Inferior parietal cortex (tissue), 1 donor: ENCODE data around the gene RGS6.

Source experiments
- DNase-seq: peaks from one replicate; pipeline ENCODE4 v3.0.0-alpha.2; 2016; ENCODE audit errors: extremely low spot score

RGS6 gene

DNA sequence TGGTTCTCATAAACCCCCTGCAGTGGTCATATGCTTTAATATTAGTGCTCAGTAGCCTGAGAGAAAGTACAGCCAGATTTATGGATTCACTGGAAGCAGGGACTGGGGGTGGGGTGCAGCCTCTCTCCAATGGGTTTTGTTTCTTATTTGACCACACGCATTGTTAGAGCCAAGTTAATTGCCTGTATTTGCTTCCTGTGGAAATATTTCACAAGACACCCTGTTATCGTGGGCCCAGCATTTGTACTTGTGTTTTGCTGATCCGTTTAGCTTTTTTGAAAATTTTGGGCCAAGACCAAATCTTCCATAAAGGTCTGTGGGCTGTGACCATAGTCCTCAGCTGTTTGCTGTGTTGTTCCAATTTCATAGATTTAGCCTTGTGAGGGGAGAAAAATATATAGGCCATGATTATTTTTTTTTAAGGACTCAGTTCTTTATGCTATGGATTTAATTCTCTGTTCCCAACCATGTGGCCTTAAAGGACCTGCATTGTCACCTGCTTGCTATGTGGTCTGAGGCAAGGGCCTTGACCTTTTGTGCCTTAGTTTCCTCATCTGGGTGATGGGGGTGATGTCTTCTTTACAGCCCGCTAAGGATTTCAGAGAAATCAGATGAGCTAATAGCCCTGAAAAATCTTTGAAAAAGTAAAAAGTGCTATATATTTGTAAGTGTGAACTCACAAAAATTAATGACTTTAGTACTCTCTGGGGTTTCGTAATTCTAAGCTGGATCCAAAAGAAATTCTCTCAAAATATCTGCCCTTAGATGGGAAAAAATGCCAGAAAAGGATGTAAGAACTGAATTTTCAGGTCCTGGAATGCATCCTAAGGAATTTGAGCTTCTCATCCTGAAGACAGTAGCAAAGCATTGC, 591.4 kb downstream of the RGS6 start:
- DNase-seq, result no peak

DNA sequence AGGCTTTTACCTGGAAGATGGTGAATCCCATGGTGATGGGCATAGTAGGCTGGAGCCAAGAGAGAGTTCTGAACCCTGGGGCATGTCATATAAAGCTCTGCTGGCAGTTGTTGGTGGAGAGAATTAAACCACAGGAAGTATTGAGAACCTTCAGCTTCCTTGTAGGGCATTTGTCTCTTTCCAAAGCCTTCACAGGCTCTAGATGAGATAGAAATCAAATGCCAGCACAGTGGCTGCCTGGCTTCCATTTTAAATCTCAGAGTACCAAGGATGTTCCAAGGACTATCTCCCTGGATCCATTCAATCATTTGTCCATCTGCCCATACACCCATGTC, 592.0 kb downstream of the RGS6 start:
- no peak for DNase-seq

DNA sequence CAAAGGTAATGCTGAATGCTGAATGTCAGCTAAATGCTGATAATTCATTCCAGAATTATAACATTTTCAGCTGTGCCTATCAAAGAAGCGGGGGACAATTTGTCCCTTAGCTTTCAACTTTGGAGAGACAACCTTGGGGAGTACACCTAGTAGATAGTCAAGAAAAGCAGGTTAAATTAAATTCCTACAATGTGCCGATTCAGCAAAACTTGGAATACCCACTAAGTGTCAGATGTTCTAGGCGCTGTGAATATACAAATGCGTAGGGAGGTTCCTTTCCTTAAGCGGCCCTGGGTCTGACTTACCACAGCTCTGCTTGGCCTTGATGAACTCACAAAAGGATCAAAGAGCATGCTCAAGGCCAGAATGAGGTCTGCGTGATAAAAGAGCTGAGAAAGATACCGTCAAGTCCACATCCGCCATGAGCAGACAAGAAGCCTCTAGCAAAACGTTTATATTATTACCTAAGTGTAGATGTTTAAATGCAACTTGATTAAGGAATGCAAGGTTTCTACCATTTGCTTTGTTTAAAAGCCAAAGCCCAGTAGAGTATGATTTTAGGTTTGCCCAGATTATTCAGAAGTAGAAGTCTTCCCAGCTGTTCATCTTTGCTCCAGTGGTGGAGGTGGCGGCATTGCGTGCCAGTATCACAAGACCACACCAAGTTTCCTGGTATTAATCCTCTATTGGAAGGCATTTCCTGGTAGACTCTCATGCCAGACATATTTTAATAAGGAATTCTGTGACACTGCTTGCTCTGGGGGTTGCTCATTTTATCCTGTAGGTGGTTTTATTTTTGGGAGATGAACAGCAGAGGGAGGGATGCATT, 593.1 kb downstream of the RGS6 start:
- no peak for DNase-seq

DNA sequence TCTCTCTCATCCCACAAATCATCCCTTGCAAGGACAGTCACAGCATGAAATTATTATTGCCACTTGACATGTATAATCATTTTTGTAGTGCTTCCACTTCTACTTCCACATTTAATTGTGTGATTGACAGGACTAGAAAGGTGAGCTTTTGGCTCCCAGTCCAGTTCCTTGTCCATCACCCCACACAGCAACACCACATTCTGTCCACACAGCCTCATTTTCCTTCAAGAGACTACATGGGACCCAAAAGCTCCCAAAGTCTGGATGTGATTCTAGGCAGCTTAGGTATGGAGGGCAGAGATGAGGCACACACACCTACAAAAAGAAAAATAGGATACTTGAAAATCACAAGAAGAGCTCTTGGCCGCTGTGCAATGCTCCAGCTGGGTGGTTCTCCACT, 595.4 kb downstream of the RGS6 start:
- DNase-seq, result no peak

DNA sequence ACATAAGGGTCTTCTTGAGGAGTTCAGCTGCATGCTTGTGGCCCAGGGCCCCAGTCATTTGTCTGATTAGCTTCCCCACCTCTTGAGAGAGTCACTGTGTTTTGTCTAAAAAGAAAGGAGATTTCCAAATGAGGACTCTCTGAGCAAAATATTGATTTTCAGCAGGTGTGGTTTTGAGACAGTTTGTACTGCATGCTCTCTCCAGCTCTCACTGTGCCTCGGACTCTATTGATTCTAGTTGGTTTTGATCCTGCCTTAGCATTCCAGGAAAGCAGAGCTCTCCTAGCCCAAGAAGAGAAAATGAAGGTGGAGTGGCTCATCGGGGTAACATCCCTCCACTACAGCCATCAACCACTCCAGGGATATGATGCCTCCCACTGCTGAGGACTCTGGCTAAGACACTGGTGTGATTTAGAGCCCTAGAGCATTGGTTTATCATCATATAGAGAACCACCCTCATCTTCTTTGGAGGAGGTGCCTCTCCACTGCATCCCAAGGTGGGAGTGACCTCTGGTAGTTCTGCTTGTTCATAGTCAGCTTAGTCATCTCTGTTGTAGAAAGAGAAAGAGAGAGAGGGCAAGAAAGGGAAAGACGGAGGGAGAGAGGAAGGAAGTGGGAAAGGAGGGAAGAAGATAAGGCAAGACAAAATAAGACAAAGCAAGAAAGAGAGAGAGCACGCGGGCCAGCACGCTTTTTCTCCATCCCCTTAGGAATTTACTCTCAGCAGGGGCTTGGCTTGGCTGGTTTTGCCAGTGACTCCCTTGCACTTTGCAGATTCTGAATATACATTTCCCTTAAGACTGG, 596.0 kb downstream of the RGS6 start:
- DNase-seq, result no peak

DNA sequence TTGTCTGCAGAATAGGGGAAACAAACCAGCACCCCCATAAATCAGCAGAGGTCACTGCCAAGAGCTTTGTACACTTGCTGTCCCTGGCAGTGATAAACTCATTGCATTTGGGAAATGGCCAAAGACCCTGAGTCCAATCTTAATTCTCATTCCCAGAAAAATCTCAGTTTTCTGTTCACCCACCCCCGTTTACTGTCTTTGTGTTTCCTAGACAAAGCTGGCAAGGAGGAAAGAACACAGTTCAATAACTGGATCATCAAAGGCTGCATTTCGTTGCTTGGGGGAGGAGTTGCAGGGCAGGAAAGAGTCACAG, 596.6 kb downstream of the RGS6 start:
- DNase-seq, result no peak

DNA sequence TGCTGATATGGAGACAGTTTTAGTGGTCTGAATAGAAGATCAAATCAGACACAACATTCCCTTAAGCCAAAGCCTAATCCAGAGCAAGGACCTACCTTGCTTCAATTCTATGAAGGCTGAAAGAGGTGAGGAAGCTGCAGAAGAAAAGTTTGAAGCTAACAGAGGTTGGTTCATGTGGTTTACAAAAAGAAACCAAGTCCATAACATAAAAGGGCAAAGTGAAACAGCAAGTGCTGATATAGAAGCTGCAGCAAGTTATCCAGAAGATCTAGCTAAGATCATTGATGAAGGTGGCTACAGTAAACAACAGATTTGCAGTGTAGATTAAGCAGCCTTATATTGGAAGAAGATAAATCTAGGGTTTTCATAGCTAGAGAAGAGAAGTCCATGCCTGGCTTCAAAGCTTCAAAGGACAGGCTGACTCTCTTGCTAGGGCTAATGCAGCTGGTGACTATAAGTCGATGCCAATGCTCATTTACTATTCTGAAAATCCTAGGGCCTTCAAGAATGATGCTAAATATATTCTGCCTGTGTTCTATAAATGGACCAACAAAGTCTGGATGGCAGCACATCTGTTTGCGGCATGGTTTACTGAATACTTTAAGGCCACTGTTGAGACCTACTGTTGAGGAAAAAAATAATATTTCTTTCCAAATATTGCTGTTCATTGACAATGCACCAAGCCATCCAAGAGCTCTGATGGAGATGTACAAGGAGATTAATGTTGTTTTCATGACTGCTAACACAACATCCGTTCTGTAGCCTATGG, 600.6 kb downstream of the RGS6 start:
- DNase-seq, result no peak

DNA sequence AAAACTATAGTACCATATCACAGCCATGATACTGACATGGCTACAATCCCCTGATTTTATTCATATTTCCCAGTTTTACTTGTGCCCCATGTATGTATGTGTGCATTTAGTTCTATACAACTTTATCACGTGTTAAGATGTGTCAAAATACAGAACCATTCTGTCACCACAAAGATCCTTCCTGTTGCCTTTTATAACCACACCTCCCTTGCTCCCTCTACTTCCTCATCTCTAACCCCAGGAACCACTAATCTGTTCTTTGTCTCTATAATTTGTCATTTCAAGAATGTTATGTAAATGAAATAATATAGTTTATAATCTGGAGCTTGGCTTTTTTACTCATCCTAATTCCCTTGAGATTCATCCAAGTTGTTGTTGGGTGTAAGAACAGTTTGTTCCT, 603.3 kb downstream of the RGS6 start:
- no peak for DNase-seq

DNA sequence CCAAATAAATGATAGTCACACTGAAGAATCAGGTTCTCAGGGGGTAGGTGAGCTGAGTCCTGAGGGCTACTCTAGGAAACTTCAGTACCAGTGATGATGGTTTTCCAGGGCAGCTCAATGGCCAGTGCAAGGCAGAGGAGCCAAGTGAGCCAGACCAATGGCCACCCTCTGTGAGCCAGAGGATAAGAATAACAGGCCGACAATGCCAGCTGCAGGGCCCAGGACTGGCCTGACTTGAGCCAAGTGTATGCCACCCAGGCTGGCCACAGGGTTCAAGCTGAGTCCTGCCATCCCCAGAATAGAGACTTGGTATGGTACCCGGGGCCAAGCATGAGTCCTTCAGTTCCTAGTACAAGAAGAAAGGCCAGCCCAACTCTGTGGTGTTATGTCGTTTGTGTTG, 606.2 kb downstream of the RGS6 start:
- no peak for DNase-seq

DNA sequence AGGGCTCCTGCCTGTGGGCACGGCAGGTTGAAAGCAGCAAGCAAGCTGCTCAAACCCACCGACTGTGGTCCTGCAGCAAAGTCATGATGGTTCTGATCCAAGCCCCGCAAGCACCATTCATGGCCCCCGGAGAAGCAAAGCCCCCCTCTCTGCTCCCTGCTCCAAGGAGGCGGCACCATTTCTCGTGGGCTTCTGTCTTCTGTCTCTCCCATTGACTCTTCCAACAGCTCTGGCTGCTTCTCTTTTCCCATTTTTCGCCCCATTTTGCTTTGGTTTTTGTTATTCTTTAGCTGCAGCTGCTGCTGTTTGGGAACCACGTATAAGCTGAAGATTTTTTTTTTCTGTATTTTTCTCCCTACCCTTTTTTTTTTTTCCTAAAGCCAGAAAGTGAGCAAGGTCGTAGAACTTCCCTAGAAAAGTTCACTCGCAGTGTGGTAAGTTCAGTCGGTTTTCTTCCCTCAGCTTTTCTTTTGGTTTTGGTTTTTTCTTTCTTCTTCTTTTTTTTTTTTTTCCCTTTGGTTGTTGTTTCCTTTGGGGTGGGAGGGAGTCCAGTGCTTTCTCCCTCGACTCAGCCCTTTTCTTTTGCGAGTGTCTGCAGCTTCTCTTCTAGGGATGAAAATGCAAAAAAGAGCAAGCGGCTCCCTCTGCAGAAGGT, 607.6 kb downstream of the RGS6 start:
- DNase-seq, result no peak

DNA sequence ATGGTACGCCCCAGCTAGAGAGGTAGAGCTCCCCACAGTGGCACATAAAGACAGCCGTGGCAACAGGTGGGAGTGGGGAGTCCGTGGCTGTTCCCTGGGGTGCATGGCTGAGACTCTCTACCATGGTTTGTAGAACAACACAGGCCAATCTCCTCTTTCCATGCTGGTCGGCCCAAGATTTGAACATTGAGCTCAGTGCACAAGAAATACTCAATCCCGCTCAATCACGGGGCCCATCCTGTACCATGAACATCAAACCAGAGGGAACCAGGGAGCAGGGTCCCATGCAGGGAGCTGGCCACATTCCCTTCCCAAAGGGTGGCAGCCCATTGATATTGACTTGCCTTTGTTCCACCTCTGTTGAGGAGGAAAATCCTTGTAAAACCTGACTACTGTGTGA, 608.6 kb downstream of the RGS6 start:
- DNase-seq, result no peak

DNA sequence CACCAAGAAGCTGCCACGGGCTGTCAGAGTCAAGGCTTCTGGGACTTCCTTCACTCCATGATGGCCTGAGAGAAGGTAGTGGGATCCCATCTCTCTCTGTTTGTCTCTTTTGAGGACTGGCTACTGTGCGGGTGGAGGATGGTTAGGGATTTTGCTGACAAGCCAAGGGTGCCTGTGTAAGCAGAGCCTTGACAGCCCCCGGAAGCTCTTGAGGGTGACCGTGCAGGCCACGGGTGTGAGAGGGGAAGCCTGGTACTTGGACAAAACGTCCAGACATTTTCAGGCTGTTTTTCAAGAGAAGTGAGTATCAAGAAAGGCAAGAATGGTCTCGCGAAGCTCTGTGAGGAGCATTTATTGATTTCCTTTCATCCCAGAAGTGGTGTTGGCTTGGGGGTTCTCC, 609.3 kb downstream of the RGS6 start:
- DNase-seq, result no peak

DNA sequence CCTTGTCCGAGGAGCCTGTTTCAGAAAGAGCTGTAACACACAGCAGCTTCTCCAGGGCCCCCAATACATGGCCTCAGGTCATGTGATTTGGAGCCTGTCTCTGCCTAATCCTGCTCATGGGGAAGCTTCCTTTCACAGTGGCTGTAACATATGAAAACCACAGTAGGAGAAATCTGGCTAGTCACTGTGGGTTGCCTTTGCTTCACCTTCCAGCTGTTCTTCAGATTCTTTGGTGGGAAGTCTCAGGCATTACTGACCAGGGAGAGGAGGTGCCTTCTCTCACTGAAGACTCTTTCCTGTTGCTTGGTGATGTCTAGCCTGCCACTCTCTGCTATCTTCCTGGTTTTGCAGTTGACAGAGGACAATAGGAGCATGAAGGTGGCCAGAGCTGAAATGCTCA, 611.1 kb downstream of the RGS6 start:
- DNase-seq, result no peak

DNA sequence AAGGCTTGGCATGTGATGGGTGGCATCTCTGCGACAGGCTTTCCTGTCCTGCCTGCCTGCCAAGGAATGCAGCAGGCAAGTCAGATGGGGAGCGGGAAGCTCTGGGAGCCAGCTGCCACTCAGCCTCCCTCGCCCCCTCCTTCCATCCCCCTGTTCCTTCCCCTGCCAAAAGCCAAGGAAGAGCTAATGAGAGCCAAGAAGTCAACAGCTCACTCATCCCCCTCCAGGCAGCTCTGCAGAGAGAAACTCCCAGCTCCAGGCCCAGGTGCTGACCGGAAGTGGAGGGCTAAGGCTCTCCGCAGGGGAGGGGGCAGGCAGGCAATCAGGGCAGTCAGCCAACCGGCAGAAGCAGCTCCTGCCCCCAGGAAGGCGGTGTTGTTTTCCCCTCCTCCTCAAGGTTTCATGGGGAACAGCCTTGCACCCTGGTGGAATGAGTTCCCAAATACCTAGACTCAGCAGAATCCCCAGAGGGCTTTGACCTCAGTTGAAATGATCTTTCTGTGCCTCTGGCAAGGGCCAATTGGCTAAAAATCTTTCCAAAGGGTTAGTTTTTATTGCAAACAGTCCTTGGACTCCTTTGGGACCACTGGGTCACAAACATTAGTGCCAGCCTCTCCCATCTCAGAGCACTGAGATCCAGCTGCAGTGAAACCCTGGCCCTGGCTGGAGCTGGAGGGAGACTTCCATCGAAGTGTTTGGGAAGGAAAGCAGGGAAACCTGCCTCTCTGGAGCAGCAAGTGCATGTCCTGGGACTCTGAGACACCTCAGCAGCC, 612.6 kb downstream of the RGS6 start:
- DNase-seq, result no peak

DNA sequence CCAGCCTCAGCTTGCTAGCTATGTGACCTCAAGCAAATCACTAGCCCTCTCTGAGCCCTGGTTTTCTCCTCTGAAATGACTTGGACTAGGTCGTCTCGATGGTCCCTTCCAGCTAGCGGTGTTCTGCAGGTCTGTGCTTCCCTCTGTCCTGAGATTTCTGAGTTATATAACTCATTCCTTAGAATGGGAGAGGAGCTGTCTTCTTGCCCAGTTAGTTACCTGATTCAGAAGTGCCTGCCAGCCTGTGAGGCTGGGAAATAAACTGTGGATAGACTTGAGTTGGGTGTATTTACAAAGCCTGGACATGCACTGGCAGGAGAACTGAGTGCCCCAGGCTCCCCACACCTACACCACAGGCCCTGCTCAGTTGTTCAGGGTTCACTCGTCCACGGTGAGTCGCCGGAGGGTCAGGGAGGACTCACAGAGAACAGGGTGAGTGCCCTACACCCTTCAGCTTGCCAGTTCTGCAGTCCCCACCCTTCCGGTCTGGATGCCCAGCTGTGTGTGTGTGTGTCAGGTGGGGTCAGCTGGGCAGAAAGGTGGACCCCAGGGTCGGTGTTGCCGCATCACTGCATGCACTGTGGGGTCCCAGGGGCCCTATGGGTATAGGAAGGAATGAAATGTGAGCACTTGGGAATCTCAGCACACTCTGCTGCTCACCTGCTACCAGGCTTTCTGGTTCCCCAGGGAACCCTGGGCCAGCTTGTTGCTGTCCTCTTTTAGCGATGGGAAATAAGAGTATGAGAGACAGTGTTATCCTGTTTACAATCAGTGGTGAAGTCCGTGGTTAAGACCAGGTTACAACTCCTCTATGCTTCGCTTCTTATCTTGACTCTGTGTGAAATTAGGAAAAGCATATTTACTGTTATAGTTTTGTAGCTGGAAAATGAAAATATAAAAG, 613.4 kb downstream of the RGS6 start:
- DNase-seq, result no peak

DNA sequence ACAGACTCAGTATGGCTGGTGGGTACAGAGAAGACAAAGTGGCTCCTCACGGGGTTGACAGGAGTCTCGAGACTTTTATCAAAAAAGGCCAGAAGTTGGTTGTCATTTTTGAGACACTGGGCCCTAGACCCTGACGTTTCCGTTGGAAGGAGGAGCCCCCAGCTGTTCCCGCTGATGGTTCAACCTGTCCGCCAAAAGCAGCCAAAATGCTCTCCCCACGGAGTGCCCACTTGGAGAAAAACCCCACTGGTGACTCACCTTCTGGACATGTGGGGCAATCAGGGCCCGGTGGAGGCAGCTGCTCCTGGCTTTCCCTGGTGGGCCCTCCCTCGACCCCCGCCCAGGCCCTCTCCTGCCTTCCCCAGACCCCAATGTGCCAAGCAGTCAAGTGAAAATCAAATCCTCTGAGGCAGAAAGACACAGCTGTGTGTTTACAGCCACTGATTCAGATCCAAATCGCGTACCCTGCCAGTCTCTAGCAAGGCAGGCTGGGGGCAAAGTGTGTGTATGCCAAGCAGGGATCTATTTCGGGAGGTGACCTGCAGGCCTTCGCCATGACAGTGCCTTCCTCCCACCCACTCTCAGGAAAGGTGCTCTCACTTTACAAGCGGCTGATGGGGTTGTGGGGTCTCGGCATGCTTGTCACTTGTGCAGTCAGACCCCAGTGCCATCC, 614.3 kb downstream of the RGS6 start:
- DNase-seq, result no peak

DNA sequence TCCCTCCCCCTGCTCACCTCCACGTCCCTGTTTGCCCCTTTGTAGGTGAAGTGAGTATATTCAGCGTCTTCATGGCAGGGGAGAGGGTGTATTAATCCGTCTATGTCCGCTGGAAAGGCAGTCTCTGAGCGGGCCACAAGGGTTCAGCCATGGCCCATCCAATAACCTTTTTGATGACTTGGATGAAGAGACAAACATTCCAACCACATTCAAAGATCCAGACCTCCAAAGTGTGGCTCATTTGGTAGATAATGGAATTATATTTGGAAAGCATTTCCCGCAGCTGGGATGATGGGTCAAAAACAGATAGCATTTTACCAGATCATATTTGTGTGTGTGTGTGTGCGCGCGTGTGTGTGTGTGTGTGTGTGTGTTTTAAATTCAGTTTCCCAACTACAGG, 615.8 kb downstream of the RGS6 start:
- no peak for DNase-seq

DNA sequence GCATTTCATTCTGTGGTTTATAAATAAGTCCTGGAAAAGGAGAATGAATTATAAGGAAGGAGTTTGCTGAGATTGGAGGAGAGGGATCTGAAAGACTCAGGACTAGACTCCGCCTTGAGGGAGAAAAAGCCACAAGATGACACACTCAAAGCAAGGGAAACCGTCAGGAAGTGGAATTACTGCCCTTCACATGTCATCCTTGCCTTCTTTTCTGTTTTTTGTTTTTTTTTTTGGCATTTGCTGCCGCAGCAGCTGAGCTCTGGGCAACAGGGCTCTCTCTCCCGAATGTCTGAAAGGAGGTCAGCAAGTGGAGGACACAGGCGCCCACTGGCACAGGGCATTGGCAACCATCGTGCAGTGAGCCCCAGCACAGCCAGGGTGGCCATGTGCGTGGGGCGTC, 616.8 kb downstream of the RGS6 start:
- DNase-seq, result no peak

DNA sequence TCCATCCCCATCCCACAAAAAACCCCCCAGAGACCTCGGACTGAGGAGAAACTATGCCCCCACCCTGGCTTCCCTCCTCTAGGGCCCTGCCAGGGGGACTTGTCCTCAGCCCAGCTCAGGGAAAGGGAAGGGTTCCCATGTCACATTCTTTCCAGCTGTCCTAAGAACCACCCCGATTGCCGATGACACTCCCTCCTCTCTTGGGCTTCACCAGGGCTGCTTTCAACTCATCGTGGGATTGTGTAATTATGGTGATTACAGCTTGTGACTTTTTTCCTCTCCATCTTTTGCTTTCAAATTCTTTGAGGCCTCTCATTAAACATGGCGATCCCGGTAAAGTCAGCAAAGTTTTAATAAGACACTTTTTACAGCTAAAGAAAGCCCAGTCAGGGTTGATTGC, 617.6 kb downstream of the RGS6 start:
- DNase-seq, result no peak
